H9 (cell line): ENCODE data around the gene DSC2. TPM values are rescaled to one million over a fixed set of nuclear protein-coding genes. Genes with fewer than 3 reads are reported as not detected.

ENCODE experiments used
- DNase-seq: peaks from one replicate; pipeline ENCODE4 v3.0.0-alpha.2; 2017
- H2AFZ ChIP-seq: one replicate; pipeline ENCODE4 v1.6.1; 2013; ENCODE audit warnings: mild to moderate bottlenecking, low read length, control low read depth, moderate library complexity
- H2AK5ac ChIP-seq: 2 replicates; pipeline ENCODE4 v1.6.1; 2013; ENCODE audit warnings: low read length, control low read depth, mixed read lengths; ENCODE audit not compliant: insufficient read length
- H2BK120ac ChIP-seq: one replicate; pipeline ENCODE4 v1.6.1; 2013; ENCODE audit warnings: low read depth, mild to moderate bottlenecking, low read length, control low read depth, inconsistent platforms; ENCODE audit not compliant: poor library complexity, severe bottlenecking
- H2BK12ac ChIP-seq: 2 replicates; pipeline ENCODE4 v1.6.1; 2013; ENCODE audit warnings: low read length, control low read depth, mixed read lengths, low read depth; ENCODE audit not compliant: insufficient read length
- H2BK15ac ChIP-seq: 2 replicates; pipeline ENCODE4 v1.6.1; 2013; ENCODE audit warnings: low read depth, low read length, control low read depth
- H2BK20ac ChIP-seq: one replicate; pipeline ENCODE4 v1.6.1; 2013; ENCODE audit warnings: low read depth, mild to moderate bottlenecking, low read length, control low read depth, inconsistent platforms; ENCODE audit not compliant: poor library complexity, severe bottlenecking
- H2BK5ac ChIP-seq: 2 replicates; pipeline ENCODE4 v1.6.1; 2013; ENCODE audit warnings: low read length, control low read depth, mixed read lengths; ENCODE audit not compliant: insufficient read length
- H3K14ac ChIP-seq: 2 replicates; pipeline ENCODE4 v1.6.1; 2013; ENCODE audit warnings: low read length, control low read depth; ENCODE audit not compliant: insufficient read depth
- H3K18ac ChIP-seq: 2 replicates; pipeline ENCODE4 v1.6.1; 2013; ENCODE audit warnings: low read depth, mild to moderate bottlenecking, mixed read lengths, low read length, control low read depth; ENCODE audit not compliant: insufficient read length
- H3K23ac ChIP-seq: 2 replicates; pipeline ENCODE4 v1.6.1; 2013; ENCODE audit warnings: low read length, control low read depth, mixed read lengths, low read depth; ENCODE audit not compliant: insufficient read length
- H3K23me2 ChIP-seq: 2 replicates; pipeline ENCODE4 v1.6.1; 2013; ENCODE audit warnings: low read depth, mild to moderate bottlenecking, mixed read lengths, low read length, control low read depth; ENCODE audit not compliant: insufficient read length, poor library complexity, severe bottlenecking
- H3K27ac ChIP-seq: 2 replicates; pipeline ENCODE4 v1.5.1; 2013; ENCODE audit warnings: low read length, control low read depth, mixed read lengths, low read depth; ENCODE audit not compliant: insufficient read length
- H3K27me3 ChIP-seq: 2 replicates; pipeline ENCODE4 v1.6.1; 2013; ENCODE audit warnings: low read length, control low read depth, inconsistent platforms; ENCODE audit not compliant: insufficient read depth
- H3K4ac ChIP-seq: 2 replicates; pipeline ENCODE4 v1.6.1; 2013; ENCODE audit warnings: low read depth, mild to moderate bottlenecking, control low read depth, inconsistent platforms, low read length, moderate library complexity
- H3K4me1 ChIP-seq: 2 replicates; pipeline ENCODE4 v1.6.1; 2013; ENCODE audit warnings: low read length, control low read depth, inconsistent platforms; ENCODE audit not compliant: insufficient read depth
- H3K4me2 ChIP-seq: 2 replicates; pipeline ENCODE4 v1.6.1; 2013; ENCODE audit warnings: low read length, control low read depth, mixed read lengths; ENCODE audit not compliant: insufficient read length, insufficient read depth
- H3K56ac ChIP-seq: 2 replicates; pipeline ENCODE4 v1.6.1; 2013; ENCODE audit warnings: low read depth, mild to moderate bottlenecking, mixed read lengths, low read length, control low read depth; ENCODE audit not compliant: insufficient read length
- H3K79me1 ChIP-seq: 2 replicates; pipeline ENCODE4 v1.6.1; 2013; ENCODE audit warnings: low read depth, mild to moderate bottlenecking, moderate library complexity, low read length, control low read depth, inconsistent platforms; ENCODE audit not compliant: insufficient read depth, poor library complexity, severe bottlenecking
- H3K79me2 ChIP-seq: 2 replicates; pipeline ENCODE4 v1.6.1; 2013; ENCODE audit warnings: low read length, control low read depth, inconsistent platforms; ENCODE audit not compliant: insufficient read depth
- H3K9ac ChIP-seq: 2 replicates; pipeline ENCODE4 v1.6.1; 2013; ENCODE audit warnings: low read length, control low read depth, mixed read lengths; ENCODE audit not compliant: insufficient read length; ENCODE audit errors: extremely low read depth
- H3K9me3 ChIP-seq: one replicate; pipeline ENCODE4 v1.6.1; 2013; ENCODE audit warnings: low read depth, low read length, inconsistent platforms; ENCODE audit not compliant: control insufficient read depth
- H3T11ph ChIP-seq: one replicate; pipeline ENCODE4 v1.6.1; 2013; ENCODE audit warnings: mild to moderate bottlenecking, low read length, control low read depth, inconsistent platforms
- H4K20me1 ChIP-seq: one replicate; pipeline ENCODE4 v1.6.1; 2013; ENCODE audit not compliant: control insufficient read depth, insufficient read length, insufficient read depth
- H4K5ac ChIP-seq: 2 replicates; pipeline ENCODE4 v1.6.1; 2013; ENCODE audit warnings: low read depth, mild to moderate bottlenecking, mixed read lengths, low read length, control low read depth; ENCODE audit not compliant: insufficient read length
- H4K8ac ChIP-seq: replicated peaks from 2 replicates; pipeline ENCODE4 v1.6.1; 2013; ENCODE audit warnings: low read length, control low read depth, mixed read lengths, low read depth; ENCODE audit not compliant: insufficient read length
- H4K91ac ChIP-seq: 2 replicates; pipeline ENCODE4 v1.6.1; 2013; ENCODE audit warnings: low read depth, mild to moderate bottlenecking, moderate library complexity, mixed read lengths, low read length, control low read depth; ENCODE audit not compliant: insufficient read length
- H3K27ac Mint-ChIP-seq, 3 experiments: 2 replicates in 2 of 3; 3 replicates in 1 of 3; pipeline ENCODE4 v1.8.0; 2020 to 2021; ENCODE audit warnings: mixed read lengths in 3 of 3, mild to moderate bottlenecking in 1 of 3, moderate library complexity in 1 of 3
- H3K27me3 Mint-ChIP-seq: 2 replicates; pipeline ENCODE4 v1.8.0; 2021; ENCODE audit warnings: low read depth, mild to moderate bottlenecking, moderate library complexity, mixed read lengths
- H3K36me3 Mint-ChIP-seq, 3 experiments: 2 replicates in 2 of 3; 3 replicates in 1 of 3; pipeline ENCODE4 v1.8.0; 2020 to 2021; ENCODE audit warnings: low read depth in 3 of 3, mixed read lengths in 3 of 3; ENCODE audit not compliant: insufficient read depth in 1 of 3
- H3K4me1 Mint-ChIP-seq, 2 experiments: 2 replicates each; pipeline ENCODE4 v1.8.0; 2020; ENCODE audit warnings: mixed read lengths in 2 of 2
- H3K4me3 Mint-ChIP-seq, 2 experiments: 2 replicates in 1 of 2; 3 replicates in 1 of 2; pipeline ENCODE4 v1.8.0; 2020 to 2021; ENCODE audit warnings: mild to moderate bottlenecking in 2 of 2, mixed read lengths in 2 of 2, moderate library complexity in 1 of 2
- H3K9me3 Mint-ChIP-seq, 2 experiments: 2 replicates in 1 of 2; 3 replicates in 1 of 2; pipeline ENCODE4 v1.8.0; 2020; ENCODE audit warnings: mild to moderate bottlenecking in 2 of 2, mixed read lengths in 2 of 2, moderate library complexity in 1 of 2
- WGBS: extraction: QIAGEN DNeasy Blood & Tissue Kit; methylation state at CpG from one replicate; pipeline ENCODE4 v1.1.7; 2013; ENCODE audit warnings: missing lambda C conversion rate, low lambda C conversion rate, mixed read lengths; ENCODE audit not compliant: insufficient read length; ENCODE audit errors: extremely low coverage; 5-methylcytosine and 5-hydroxymethylcytosine counted together
- total RNA-seq: library from RNA; stranded (reverse); gene quantifications from 2 replicates; pipeline ENCODE4 v1.2.1, GENCODE V29; 2021
- TF ChIP-seq, protein P1 (sequence below): fragments of 200-600 bp; sonication (generic); conservative IDR thresholded peaks from 3 replicates; pipeline ENCODE4 v1.8.0; 2021; ENCODE audit warnings: antibody characterized with exemption, mild to moderate bottlenecking

DSC2 gene
- total RNA-seq, 1 experiment from 2014 or later = 26.1 TPM

DNA sequence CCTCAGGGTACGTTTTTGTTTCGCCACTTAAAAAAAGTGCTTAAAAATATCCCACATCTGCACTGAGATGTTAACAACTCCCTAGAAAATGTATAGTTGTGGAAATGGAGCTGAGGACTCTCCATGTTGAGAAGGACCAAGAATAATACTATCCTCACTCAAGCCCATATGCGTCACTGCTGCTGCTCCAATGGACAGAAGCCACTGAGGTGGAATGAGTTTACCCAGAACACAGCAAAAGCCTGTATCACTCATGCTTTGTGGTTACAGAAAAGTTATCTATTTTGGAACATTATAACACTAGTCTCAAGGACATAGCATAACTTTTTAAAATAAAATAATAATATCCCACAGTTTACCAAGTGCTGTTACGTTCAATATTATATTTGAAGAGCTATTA is 91.6 kb downstream of the DSC2 start:
- no peak overlapping the region for H3K27ac ChIP-seq
- no peak overlapping the region for H2BK120ac ChIP-seq
- no peak overlapping the region for H2AFZ ChIP-seq
- H3K79me1 ChIP-seq = no peaks in the 10 kb centered on the region
- no peak overlapping the region for H2BK15ac ChIP-seq
- H3K23me2 ChIP-seq = no peaks in the 10 kb centered on the region
- H3K4ac ChIP-seq = no peak overlapping the region
- H4K20me1 ChIP-seq = no peaks in the 10 kb centered on the region
- no peak overlapping the region for H3K56ac ChIP-seq
- no peak overlapping the region for H4K5ac ChIP-seq
- WGBS = no CpG with 5 or more reads among the region's 4 CpGs
- Mint-ChIP-seq H3K36me3 (no peaks in the 10 kb centered on the region), H3K27ac (no peak overlapping the region), H3K27me3 (no peaks in the 10 kb centered on the region), H3K4me3 (no peak overlapping the region), H3K4me1 (peaks cover 0 to under 1% of the 10 kb centered on the region in 2 experiments; a peak in 1 of 4 replicates), H3K9me3 (no peaks in the 10 kb centered on the region)
- H3K18ac ChIP-seq = no peak overlapping the region
- H4K91ac ChIP-seq = no peak overlapping the region
- H3K9ac ChIP-seq = no peak overlapping the region
- DNase-seq = no peak
- no peak overlapping the region for H3K4me2 ChIP-seq
- H3K4me1 ChIP-seq = no peaks in the 10 kb centered on the region
- H2BK5ac ChIP-seq = no peak overlapping the region
- H4K8ac ChIP-seq = no peak overlapping the region
- H3K23ac ChIP-seq = no peak overlapping the region
- no peaks in the 10 kb centered on the region for H3K79me2 ChIP-seq
- no peak overlapping the region for H3K14ac ChIP-seq
- H3K27me3 ChIP-seq = no peaks in the 10 kb centered on the region
- no peak overlapping the region for H2AK5ac ChIP-seq
- H2BK12ac ChIP-seq = no peak overlapping the region
- H2BK20ac ChIP-seq = no peak overlapping the region
- H3K9me3 ChIP-seq = no peaks in the 10 kb centered on the region
- TF ChIP-seq, protein P1, sequence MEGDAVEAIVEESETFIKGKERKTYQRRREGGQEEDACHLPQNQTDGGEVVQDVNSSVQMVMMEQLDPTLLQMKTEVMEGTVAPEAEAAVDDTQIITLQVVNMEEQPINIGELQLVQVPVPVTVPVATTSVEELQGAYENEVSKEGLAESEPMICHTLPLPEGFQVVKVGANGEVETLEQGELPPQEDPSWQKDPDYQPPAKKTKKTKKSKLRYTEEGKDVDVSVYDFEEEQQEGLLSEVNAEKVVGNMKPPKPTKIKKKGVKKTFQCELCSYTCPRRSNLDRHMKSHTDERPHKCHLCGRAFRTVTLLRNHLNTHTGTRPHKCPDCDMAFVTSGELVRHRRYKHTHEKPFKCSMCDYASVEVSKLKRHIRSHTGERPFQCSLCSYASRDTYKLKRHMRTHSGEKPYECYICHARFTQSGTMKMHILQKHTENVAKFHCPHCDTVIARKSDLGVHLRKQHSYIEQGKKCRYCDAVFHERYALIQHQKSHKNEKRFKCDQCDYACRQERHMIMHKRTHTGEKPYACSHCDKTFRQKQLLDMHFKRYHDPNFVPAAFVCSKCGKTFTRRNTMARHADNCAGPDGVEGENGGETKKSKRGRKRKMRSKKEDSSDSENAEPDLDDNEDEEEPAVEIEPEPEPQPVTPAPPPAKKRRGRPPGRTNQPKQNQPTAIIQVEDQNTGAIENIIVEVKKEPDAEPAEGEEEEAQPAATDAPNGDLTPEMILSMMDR = no peak
- no peak overlapping the region for H3T11ph ChIP-seq

Other genes starting within 250 kb of the DSC2 start
- 0.35 and 0.61 TPM in 2 replicates for gene DSC3, start 59.7 kb downstream of the DSC2 start, total RNA-seq
- not detected in 2 replicates for gene DSC1, start 60.4 kb upstream of the DSC2 start, total RNA-seq
- gene DSG1, start 215.7 kb upstream of the DSC2 start, total RNA-seq = not detected in 2 replicates